ENCODE results near the gene CBR1. TPM values are rescaled to one million over a fixed set of nuclear protein-coding genes. Genes with fewer than 3 reads are reported as not detected.

CBR1 gene
- total and polyA plus RNA-seq, 2 donors (not counting 1 experiment from before 2014, with no cell fraction given) = 12.4 to 14.4 TPM

- H3K27ac Mint-ChIP-seq = no peak overlapping the region
- no peaks in the 10 kb centered on the region for H3K27me3 Mint-ChIP-seq
- H3K4me2 ChIP-seq (replicated peaks; ENCODE audit: low read depth, low read length, poor library complexity, severe bottlenecking) = no peak overlapping the region
- no peaks in the 10 kb centered on the region for H3K9me3 Mint-ChIP-seq (ENCODE audit: insufficient read depth)
- no peak for ATAC-seq (ENCODE audit: low read depth)
- H2AFZ ChIP-seq (ENCODE audit: insufficient read depth, low read depth, low read length, poor library complexity, severe bottlenecking) = no peak overlapping the region
- CTCF ChIA-PET = interaction anchor here (0.6 to 1.0 kb wide), 2 partner anchors 34 to 40 kb away, joined by 3 read pairs; no protein-coding TSS in a partner anchor
- H3K4me1 ChIP-seq (ENCODE audit: control insufficient read depth in 2 of 2, insufficient read depth in 2 of 2, low read length in 2 of 2) = peaks cover 0 to 5% of the 10 kb centered on the region in 2 donors
- no peak overlapping the region for H3K9ac ChIP-seq (ENCODE audit: low read length)
- no peak for TF ChIP-seq EZH2 (IDR thresholded peaks at IDR 0.05; ENCODE audit: borderline replicate concordance, insufficient read depth, low read depth, low read length, poor library complexity, severe bottlenecking)
- TF ChIP-seq CTCF (IDR thresholded peaks at IDR 0.05) = no peak
- no peak overlapping the region for H3K4me3 Mint-ChIP-seq
- DNase-seq = no peak
- no peaks in the 10 kb centered on the region for H3K36me3 ChIP-seq (replicated peaks in 1 of 2; ENCODE audit: control extremely low read depth in 1 of 2, control insufficient read depth in 1 of 2, extremely low read depth in 1 of 2, insufficient read depth in 2 of 2, low read length in 1 of 2)
- POLR2A ChIA-PET = no interaction called here
- no peaks in the 10 kb centered on the region for H3K79me2 ChIP-seq (ENCODE audit: control insufficient read depth, insufficient read depth, low read length)
- peaks cover 1% of the 10 kb centered on the region for H3K4me1 Mint-ChIP-seq
- no peak overlapping the region for H3K4me3 ChIP-seq (ENCODE audit: control extremely low read depth in 1 of 5, extremely low read depth in 1 of 5, insufficient read depth in 1 of 5, low read depth in 2 of 5, low read length in 4 of 5)
- no peaks in the 10 kb centered on the region for H3K27me3 ChIP-seq (replicated peaks in 1 of 4; ENCODE audit: control extremely low read depth in 1 of 4, control insufficient read depth in 3 of 4, insufficient read depth in 4 of 4, low read length in 3 of 4)
- 100% methylated on average over 2 of the region's 7 CpGs for WGBS (ENCODE audit: insufficient coverage)
- H3K27ac ChIP-seq (ENCODE audit: low read length in 2 of 2) = no peak overlapping the region
- no peaks in the 10 kb centered on the region for H3K9me3 ChIP-seq (ENCODE audit: control extremely low read depth in 1 of 3, control insufficient read depth in 2 of 3, insufficient read depth in 1 of 3, low read length in 2 of 3)
- intact Hi-C loops (cut with micrococcal nuclease) = no loop called here
- H4K20me1 ChIP-seq (ENCODE audit: control insufficient read depth, insufficient read depth, low read length, poor library complexity, severe bottlenecking) = no peaks in the 10 kb centered on the region
These were observed 50.6 kb downstream of the CBR1 start for GRCh38 chr21:36120304-36120888.

Small RNA genes lying within 50 kb of the gene (small RNA-seq; reads per million reads assigned to genes)
- gene RNU6-992P (ENCODE audit: insufficient read length, low read depth, low replicate concordance) = not detected

Other genes starting within 250 kb of the CBR1 start
- 48.5 and 51.5 TPM in 2 replicates for gene SETD4, start 9.5 kb upstream of the CBR1 start, total RNA-seq
- gene SETD4, start 9.5 kb upstream of the CBR1 start, polyA plus RNA-seq = 15.1 and 18.3 TPM in 2 replicates
- gene CBR3, start 65.1 kb downstream of the CBR1 start, total RNA-seq = 11.1 and 11.3 TPM in 2 replicates
- 1.0 and 1.9 TPM in 2 replicates for gene CBR3, start 65.1 kb downstream of the CBR1 start, polyA plus RNA-seq
- gene DOP1B, start 86.8 kb downstream of the CBR1 start, total RNA-seq = 44.2 and 44.4 TPM in 2 replicates
- 31.3 and 37.2 TPM in 2 replicates for gene DOP1B, start 86.8 kb downstream of the CBR1 start, polyA plus RNA-seq

All from B cell (primary cell).